Activated T-cell treated with anti-CD3 and anti-CD28 coated beads for 48 hours (primary cell): Measurements from ENCODE around the gene AKT3.

Experiments used
- DNase-seq: peaks from one replicate; pipeline ENCODE4 v3.0.0-alpha.2; 2020; ENCODE audit warnings: low read depth

The AKT3 gene

DNA sequence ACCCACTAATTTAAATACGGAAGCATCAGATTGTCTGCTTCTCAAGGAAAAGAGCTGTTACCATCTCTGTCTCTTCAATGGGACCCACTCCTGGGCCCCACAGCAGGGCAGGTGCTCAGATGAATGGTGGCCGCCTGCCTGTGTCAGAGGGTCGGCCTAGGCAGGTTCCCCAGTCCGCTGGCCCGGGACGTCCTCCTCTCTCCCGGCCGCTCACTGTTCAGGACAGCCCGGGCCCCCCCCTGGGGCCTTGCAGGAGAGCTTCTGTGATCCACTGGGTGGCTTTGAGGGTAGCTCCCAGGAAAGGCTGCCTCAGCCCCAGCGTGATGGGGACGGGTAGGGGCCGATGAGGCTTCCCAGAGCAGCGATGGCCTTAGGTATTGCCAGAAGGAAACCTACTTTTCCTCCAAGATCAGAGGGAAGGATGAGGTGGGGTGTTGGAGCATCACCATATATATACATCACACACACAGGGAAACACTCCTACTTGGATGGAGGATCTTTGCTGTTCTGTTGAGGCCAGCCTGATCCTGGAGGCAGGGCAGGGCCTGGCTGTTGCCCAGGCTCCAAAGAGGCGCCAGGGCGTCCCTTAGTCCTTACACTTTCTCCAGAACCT lies 362.9 kb downstream of the AKT3 start:
- no peak for DNase-seq

DNA sequence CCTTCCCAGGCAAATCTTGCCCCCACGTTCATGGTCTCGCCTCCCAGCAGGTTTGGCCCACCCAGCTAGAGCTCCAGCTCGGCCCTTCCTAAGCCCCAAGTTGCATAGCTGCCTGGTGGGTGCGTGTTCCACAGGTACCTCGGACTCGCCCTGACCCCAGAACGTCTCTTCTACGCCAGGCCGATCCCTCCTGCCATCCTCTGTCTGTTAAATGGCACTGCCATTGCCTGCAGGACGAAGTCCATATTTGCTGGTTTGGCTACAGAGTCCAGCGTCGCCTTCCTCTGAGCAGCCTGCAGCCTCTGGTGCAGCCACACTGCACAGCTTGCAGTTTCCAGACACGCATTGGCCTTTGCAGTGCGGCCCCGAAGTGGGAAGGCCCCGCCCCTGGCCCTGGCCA lies 366.1 kb downstream of the AKT3 start:
- DNase-seq, result no peak

DNA sequence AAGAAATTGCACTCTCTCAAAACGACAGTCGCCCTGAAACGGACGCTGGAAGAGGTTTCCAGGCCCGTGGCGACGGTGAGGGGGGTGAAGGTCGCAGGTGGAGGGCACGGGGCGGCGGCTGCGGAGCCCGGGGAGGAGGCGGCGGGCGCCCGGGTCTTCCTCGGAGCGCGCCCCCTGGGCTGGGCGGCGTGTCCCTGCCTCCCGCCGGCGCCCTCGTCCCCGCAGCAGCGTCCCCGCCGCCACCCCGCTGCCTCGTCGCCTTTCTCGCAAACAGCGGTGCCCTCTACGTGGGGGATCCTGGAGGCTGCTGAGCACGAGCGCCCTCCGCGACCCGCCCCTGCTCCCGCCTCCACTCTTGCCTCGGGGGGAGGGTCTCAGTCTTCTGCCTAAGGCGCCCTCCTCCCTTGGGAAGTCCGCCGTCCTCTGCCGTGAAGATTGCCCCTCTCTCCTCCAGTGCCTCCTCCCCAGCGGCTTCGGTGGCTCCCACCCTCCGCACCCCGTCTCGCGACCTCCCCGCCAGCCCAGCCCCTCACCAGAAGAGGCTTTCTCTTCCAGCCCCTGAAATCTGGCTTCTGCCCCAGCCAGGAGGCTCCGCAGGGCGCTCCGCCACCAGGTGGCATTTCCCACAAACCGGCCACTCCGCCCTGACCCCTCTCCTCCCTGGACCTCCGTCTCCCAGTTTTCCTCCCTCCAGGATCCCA lies 366.8 kb downstream of the AKT3 start:
- DNase-seq, result no peak

DNA sequence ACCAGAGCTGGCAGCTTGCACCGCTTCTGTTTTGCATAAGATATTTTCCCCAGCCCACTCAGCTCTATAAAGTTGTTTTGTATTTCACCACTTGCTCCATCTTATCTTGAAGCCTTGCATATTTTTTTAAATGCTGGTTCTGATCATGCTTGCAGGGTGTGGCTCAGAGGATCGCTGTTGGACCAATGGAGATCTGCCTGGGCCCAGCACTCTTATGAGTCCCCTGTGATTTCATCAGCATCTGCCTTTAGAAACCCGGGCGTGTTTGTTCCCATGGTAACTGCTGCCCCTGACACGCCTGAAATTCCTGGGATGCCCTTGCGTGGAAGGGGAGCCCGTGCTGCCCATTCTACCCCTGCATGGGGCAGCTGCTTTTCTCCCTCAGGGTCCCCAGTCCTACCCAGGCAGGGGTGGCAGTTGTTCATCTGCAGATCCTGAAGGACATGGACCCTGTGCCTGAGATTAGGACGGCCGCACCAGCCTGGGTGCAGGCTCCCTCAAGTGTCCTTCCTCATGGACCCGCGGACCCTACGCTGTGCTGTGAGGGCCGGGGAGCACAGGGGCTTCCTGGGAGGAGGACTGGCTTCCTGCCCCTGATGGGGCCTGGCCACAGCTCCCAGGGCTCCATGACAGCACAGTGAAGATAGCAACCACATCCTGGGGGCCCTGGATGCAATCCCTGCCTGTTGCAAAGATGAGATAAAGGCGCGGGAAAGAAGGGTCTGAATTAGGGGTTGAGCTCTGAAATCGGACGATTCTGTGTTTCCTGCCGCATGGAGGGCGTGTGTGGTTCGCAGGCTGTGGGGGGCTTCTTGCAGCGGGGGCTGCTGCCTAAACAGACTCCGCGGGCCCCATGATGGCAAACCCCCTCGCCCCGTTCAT lies 367.7 kb downstream of the AKT3 start:
- DNase-seq, result no peak

DNA sequence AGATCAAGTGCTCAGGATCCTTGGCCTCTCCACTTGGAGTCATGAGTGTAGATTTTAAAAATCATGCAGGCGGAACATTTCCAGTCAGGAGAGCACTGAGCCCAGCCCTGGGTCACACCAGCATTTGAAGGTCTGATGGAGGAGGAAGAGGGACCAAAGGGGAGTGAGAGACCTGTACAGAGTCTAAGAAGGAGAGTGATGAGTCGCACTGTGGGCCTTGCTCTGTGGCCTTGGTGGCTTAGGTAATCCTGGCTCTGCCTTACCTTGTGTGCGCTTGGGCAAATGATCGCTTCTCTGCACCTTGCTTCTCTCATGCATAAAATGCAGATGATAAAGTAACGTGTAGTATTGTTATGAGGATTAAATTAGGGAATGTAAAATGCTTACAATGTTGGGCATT lies 368.9 kb downstream of the AKT3 start:
- DNase-seq, result no peak

DNA sequence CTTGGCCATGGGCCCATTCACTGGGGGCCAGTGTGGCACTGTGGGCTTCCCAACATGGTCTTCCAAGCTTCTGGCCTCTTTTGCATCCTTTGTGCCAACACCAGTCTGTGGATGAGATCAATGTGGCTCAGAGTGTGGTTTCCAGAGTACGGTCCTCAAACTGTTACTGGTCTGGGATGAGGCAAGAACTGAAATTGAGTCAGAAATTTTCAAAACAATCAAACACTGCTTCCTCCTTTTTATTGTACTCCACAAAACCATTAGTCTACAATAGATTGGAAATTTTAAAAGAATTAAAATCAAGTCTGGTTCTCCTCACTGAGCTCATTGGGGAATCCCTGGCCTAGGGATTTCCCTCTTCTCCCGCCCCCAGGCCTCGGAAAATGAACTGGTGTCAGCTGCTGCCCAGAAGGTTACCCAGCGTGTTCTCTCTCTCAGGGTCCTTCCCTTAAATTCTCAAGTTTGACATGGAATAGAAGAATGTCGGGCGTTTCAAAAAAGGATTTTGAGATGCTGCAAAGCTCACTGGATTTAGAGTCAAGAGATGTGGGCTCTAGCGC lies 372.2 kb downstream of the AKT3 start:
- DNase-seq, result no peak

DNA sequence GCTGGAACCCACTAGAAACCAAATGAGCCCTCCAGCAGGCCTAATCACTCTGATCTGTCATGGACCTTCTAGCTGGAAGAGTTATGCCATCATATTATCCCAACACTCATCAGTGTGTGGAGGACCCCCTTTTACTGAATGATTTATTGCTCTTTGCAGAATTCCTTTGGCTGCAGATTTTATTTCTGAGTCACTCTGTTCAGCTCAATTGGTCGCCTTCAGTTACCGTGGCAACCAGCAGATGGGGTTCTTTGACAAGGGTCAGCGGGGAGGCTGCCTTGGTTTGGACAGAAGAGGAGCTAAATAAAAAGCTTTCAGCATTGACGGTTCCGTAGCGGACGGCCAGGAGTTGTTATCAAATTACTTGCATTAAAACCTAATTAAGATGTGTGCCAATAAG lies 374.1 kb downstream of the AKT3 start:
- DNase-seq, result no peak

DNA sequence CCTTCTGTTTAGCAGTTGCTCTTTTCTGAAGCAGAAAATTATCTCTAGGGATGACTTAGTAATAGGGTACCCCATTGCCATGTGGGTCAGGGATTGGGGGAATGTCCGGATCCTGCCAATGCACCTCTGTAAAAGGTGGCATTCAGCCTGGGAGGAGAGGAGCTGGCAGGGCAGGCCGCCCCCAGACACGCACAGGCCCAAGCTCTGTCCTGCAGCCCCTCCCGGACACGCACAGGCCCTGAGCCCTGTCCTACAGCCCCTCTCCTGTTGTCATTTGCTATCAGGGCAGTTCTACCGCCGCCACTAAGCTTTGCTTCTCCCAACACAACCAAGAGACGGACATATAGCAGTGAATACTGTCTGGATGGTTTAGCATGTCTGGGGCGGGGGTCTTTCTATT lies 375.1 kb downstream of the AKT3 start:
- DNase-seq, result no peak

DNA sequence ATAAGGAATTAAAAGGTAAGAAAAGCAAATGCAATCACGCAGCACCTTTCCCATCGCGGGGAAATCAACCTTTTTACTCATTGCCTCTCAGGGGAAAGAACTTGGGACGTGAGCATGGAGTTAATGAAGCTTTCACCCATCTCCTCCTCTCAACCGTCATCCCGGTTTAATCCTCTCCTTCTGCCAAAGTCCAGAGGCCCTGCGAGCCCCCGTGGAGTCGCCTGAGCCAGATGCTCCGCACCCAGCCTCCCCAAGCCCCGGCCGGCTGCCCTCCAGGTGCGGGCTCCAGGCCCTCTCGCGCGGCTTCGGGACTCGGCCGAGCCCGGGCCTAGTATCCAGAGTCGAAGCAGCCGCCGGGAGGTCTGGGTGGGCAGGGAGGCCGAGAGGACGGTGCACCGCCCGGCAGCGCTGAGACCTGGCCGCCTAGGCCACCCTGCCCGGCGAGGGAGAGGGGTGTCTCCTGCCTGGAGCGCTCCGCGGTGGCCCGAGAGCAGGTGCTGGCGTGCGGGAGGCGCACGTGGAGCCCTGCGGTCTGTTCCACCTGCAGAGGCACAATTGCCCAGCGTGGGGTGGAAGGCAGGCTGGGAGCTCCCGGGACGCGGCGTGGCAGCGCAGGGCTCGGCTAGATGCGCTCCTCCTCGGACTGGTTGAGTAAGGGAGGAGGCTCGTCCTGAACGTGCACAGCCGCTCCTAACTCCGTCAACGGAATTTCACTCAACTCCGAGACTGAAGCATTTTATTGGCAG lies 375.7 kb downstream of the AKT3 start:
- DNase-seq, result no peak

DNA sequence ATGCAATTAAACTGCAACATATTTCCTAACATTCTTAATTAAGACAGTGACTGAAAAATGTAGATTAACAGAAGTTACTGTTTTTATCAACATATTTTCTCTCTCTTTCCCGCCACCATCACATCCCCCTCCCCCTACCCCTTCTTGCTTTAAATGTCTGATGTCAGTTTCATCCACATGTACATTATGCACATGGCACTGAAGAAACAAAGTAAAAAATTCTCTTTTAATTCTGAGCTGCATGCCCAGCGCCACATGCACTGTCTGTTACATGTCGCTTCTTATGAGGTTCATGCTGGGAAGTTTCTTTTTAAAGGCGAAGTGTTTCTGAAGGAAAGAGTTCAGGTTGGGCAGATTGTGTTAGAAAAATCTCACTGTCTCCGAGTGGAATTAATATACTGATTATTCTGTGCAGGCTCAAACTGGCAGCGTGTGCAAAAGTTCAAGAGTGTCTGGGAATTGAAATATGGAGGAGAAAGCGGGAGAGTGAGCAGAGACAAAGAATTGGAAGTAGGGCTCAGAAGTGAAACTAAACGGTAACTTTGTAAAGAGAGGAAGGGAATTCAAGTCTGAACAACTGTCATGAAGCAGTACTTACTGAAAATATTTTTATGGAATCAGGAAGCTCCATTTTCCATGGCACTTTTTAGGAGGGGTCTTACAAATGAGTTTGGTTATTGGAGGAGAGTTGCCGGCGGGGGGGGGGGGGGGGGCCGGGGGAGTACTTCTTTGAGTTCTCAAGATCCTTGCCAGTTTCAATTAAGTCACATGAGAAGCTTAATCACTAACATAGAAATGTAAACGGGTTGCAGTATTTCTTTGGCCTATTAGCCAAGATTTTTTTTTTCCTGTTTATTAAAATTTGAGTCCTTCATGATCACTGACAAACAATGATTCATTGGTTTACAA lies 376.6 kb downstream of the AKT3 start:
- DNase-seq, result no peak

DNA sequence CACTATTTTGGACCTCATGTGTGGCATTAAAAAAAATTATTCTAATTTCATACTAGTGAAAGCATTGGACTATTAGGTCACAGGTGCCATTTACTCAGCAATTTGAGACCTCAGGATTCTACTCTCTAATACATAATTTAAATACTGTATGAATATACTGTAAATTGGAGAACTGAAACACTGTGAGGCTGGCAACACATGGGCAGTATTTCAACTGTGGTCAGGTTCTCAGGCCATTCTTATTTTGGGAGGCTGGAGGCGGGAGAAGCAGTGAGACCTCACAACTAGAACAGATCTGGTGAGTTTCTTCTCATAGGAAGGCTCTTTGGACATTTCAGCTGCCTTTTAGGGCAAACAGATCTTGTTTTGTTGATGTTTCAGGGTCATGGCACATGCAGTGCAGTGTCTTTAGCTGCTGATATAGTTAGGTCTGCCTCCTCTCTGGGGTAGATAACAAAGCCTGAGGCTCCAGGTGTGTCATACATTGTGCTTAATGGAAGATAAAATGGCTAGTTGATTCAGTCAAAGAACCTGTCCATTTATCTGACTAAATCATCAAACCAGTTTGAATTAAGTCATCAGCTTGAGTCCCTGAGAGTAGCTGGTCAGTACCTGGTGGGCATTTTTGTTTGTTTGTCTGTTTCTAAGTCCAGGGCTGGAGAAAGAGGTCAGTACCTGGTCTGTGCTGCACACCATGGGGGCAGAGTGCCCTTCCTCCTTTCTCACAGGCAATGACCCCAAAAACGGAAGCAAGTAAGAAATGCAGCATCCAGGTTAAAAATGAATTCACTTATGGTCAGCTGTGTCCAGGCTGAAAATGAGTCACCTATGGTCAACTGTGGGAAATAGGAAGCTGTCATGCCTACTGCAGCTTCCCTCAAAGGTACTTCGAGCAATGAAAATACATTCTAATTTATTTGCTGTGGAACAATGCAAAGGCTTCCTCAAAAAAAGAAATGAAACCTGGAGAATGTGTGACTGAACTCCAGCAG lies 378.0 kb downstream of the AKT3 start:
- DNase-seq, result no peak

DNA sequence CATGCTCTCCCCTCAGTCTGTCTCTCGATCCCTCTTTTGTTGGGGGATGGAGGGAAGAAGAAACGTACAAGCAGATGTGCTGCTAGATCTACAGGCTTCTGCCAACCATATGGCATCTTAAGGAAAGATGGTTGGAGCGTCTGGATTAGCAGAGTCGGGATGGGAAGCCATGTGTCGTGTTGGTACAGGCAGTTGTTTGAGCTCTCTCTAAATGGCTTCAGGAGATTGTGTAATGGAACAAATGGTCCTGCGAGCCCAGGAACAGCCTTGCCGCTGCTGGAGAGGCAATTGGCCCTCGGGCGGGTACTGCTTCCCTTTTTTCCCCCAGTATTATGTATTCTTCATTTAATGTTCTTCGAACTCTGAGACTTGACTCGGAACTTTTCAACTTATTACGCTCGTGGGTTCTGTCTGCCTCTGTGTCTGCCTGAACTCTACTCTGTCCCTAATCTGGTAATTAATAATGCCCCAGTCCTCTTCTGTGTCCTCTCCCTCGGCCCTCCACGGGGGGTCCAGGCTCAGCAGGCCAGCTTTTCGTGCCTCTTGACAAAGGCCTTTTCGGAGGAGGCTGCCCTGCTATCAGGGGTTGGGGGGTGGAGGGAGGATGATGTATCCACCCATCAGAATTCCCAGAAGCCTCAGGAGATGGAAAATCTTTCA lies 378.9 kb downstream of the AKT3 start:
- DNase-seq, result no peak

DNA sequence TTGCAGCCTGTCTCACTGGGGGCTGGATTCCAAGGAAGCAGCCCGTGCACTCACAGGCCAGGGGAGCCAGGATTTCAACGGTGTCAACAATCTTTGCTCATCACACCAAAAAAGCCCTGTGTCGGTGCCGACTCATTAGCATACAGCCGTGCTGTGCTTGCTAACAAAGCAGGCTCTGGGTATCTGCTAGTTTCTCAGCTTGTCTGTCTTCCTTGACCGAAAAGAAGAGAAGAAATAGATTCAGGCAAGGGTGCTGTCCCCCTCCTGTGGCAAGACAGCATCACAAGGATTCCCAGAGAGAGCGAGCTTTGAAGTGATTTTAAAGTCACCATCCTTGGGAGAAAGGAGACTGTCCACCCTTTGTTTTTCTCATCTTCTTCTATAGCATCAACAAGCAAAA lies 379.5 kb downstream of the AKT3 start:
- no peak for DNase-seq

DNA sequence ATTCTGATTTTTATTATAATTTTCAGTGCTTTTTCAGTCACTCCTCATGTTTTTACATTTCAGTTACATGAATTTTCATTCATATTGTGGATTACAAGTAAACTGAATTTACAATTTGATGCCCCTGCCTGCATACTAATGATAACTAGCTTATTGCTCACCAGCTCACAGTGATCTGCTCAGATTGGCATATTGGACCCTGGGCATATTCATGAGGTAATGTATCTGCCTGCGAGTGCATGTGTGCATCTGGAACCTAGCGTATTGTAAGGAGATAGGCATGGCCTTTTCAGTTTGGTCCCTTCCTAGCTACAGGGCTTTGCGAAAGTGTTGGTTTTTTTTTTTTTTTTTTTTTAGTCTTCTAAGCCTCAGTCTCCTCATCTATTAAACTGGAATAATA lies 380.5 kb downstream of the AKT3 start:
- no peak for DNase-seq

DNA sequence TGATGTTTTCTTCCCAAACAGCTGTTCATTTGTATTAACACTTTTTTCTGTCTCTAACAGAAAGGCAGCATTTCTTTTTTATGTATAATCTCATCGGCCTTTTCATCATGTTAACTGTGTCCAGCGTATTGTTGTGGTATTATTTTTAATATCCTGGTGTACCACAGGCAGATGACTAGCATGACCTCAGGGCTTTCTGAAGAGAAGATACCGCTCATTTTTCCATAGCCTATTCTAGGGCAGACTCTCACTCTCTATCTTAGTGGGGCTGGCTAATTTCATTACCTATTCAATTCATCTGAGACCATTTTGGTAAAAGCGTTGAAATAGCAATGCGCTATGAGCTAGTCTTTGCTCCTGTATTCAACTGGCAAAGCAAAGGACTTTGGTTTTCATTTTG lies 384.3 kb downstream of the AKT3 start:
- no peak for DNase-seq

DNA sequence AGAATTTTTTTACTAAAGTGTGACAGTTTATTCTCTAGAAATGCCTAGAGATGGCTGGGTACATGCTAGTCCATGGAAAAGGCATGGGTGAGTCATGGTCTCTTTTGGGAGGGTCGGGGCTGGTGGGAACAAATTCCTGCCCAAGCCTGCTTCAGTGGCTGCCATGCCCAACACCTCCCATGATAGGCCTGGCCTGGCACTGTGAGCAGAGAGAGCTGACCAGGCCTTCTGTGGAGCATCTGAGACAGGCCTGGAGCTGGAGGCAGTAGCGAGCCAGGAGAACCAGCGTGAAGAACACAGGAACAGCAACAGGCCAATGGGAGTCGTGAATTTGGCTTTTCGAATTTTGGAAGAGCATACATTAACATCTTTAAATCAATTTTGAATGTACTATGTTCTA lies 385.0 kb downstream of the AKT3 start:
- DNase-seq, result no peak

DNA sequence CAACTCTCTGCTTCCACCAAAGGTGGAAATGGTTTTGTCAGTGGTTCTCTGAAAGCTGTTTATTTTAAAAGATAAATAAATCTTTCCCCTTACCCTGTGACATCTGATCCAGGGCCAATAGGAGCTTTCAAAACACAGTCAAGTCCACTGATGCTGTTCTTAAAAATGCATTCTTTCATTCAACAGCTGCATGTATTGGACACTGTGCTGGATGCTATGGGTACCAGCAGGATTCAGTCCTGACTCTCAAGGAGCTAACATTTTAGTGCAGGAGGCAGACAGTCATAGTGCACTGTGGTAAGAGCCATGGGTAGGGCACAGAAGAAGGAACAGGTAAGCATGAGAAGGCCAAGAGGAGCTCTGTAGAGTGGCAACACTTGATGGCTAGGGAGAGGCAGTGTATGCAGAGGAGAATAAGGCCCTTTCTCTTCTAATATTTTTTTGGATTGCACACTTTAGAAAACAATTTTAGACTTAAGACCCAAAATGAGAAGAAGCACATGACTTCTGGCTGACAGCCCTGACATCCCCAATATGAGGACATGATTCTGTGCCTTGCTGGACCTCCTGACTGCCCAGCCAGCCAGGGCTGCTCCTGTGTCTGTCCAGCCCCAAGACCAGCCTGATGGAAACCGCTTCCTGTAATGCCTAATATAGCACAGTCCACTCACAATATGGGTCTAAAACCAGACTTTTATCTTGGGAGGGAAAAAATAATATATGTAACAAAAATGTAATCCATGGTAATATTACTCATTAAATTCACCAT lies 386.9 kb downstream of the AKT3 start:
- no peak for DNase-seq

DNA sequence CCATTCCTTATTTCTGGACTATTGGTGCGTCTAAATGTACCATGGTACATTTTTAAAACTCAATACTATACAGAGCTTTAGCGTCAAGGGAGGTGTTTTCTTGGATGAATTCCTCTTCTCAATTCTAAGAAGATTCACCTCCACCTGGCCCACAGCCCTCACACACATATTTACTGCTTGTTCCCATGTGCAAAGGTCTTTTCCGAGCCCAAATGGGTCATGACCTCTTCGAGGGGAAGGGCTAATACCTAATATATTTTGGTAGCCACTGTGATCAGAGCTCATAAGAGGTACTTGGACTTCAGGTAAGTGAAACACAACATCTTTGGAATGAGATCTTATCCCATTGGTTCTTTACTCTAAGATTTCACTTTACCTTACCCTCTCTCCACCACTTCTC lies 388.3 kb downstream of the AKT3 start:
- no peak for DNase-seq

DNA sequence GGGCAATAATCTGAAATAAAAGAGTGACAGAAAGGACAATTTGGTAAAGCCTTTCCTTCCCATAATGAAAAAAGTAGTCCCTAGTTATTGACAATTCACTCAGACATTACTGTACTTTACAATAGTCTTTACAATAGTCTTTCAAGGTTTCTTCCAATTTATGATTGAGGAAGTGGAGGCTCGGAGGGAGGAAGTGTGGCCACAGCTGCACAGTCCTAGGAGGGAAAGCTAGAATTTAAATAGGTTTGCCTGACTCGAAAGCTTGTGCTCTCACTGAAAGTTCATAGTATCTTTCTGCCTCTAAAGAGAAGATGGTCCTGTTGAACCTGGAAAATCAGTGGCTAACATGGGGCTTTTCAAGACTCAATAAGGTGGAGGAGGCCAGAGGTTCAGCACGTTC lies 391.0 kb downstream of the AKT3 start:
- no peak for DNase-seq
